PFSK-1 (cell line): Measurements from ENCODE around the gene PRKCI.

ENCODE experiments used
- FOXP2 ChIP-seq: optimal IDR thresholded peaks from 2 replicates; pipeline ENCODE3; 2011; ENCODE audit warnings: borderline replicate concordance, control low read depth, inconsistent platforms; ENCODE audit not compliant: insufficient read depth; ENCODE audit errors: extremely low read length, extremely low read depth
- POLR2AphosphoS5 ChIP-seq: IDR thresholded peaks from 2 replicates; pipeline ENCODE4 v1.6.1; 2012; ENCODE audit warnings: low read depth, mild to moderate bottlenecking, control low read depth, low read length, moderate library complexity
- SIN3A ChIP-seq: IDR thresholded peaks from 2 replicates; pipeline ENCODE4 v1.6.1; 2012; ENCODE audit warnings: mild to moderate bottlenecking, low read length, moderate library complexity, borderline replicate concordance; ENCODE audit not compliant: insufficient read depth
- TAF1 ChIP-seq: IDR thresholded peaks from 2 replicates; pipeline ENCODE4 v1.6.1; 2012; ENCODE audit warnings: low read length, control low read depth, borderline replicate concordance; ENCODE audit not compliant: insufficient read depth
- TF ChIP-seq, protein P1 (sequence below), 2 experiments: IDR thresholded peaks; 2 replicates each; pipeline versions ENCODE4 v1.6.1 to v1.8.0; 2011 to 2012; ENCODE audit warnings: low read depth in 2 of 2, low read length in 2 of 2, control low read depth in 1 of 2, inconsistent platforms in 1 of 2, mild to moderate bottlenecking in 1 of 2, moderate library complexity in 1 of 2; ENCODE audit not compliant: insufficient read depth in 1 of 2

The PRKCI gene

GRCh38 chr3:170344971-170345370, 122.7 kb downstream of the PRKCI start:
- TF ChIP-seq POLR2AphosphoS5: no peak
- TF ChIP-seq, protein P1, sequence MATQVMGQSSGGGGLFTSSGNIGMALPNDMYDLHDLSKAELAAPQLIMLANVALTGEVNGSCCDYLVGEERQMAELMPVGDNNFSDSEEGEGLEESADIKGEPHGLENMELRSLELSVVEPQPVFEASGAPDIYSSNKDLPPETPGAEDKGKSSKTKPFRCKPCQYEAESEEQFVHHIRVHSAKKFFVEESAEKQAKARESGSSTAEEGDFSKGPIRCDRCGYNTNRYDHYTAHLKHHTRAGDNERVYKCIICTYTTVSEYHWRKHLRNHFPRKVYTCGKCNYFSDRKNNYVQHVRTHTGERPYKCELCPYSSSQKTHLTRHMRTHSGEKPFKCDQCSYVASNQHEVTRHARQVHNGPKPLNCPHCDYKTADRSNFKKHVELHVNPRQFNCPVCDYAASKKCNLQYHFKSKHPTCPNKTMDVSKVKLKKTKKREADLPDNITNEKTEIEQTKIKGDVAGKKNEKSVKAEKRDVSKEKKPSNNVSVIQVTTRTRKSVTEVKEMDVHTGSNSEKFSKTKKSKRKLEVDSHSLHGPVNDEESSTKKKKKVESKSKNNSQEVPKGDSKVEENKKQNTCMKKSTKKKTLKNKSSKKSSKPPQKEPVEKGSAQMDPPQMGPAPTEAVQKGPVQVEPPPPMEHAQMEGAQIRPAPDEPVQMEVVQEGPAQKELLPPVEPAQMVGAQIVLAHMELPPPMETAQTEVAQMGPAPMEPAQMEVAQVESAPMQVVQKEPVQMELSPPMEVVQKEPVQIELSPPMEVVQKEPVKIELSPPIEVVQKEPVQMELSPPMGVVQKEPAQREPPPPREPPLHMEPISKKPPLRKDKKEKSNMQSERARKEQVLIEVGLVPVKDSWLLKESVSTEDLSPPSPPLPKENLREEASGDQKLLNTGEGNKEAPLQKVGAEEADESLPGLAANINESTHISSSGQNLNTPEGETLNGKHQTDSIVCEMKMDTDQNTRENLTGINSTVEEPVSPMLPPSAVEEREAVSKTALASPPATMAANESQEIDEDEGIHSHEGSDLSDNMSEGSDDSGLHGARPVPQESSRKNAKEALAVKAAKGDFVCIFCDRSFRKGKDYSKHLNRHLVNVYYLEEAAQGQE (IDR thresholded peaks at IDR 0.05; ENCODE audit: insufficient read depth in 1 of 2, low read depth in 2 of 2, low read length in 2 of 2): no peak
- no peak for TF ChIP-seq TAF1
- TF ChIP-seq SIN3A: no peak
- TF ChIP-seq FOXP2: no peak

GRCh38 chr3:170346481-170347392, 124.5 kb downstream of the PRKCI start:
- TF ChIP-seq FOXP2 (no peak), POLR2AphosphoS5 (no peak), TAF1 (no peak), SIN3A (no peak)
- TF ChIP-seq, protein P1 (IDR thresholded peaks at IDR 0.05; ENCODE audit: insufficient read depth in 1 of 2, low read depth in 2 of 2, low read length in 2 of 2): no peak

- TF ChIP-seq SIN3A (no peak), FOXP2 (no peak), TAF1 (no peak), POLR2AphosphoS5 (no peak)
- TF ChIP-seq, protein P1 (IDR thresholded peaks at IDR 0.05; ENCODE audit: insufficient read depth in 1 of 2, low read depth in 2 of 2, low read length in 2 of 2): no peak
These were observed 128.5 kb downstream of the PRKCI start for GRCh38 chr3:170350515-170351413.

DNA sequence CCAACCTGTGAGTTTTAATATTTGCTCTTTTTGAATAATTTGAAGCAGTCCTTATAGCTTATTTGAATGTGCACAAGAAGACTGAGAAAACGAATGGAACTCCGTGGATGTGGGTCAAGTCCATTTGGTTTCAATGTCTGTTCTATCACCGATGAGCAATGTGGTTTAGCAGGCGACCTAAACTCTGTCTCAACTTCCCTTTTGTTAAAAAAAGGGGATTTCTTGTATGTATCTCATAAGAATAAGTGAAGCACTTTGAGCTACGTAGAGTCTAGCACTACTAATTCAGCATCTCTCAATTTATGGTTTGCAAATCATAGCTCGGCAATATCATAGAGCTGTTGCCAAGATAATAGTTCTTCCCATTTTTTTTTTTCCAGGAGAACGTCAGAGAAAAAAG, 130.7 kb downstream of the PRKCI start:
- TF ChIP-seq TAF1 (no peak), POLR2AphosphoS5 (no peak), FOXP2 (no peak), SIN3A (no peak)
- TF ChIP-seq, protein P1 (IDR thresholded peaks at IDR 0.05; ENCODE audit: insufficient read depth in 1 of 2, low read depth in 2 of 2, low read length in 2 of 2): no peak
